Fibroblast of lung (primary cell): ENCODE measurements around the gene ESRRB.

Experiments used
- CTCF ChIP-seq, 2 donors: IDR thresholded peaks in 1 of 2; conservative IDR thresholded peaks in 1 of 2; 1 replicate in 1 of 2; 2 replicates in 1 of 2; pipeline ENCODE4 v1.5.1; 2011 to 2012; ENCODE audit warnings: low read length in 2 of 2, control low read depth in 1 of 2, inconsistent platforms in 1 of 2, low read depth in 1 of 2, mild to moderate bottlenecking in 1 of 2
- EZH2 ChIP-seq: IDR thresholded peaks from 2 replicates; pipeline ENCODE4 v1.5.1; 2012; ENCODE audit warnings: low read length, control low read depth, mild to moderate bottlenecking; ENCODE audit errors: missing control alignments

- TF ChIP-seq EZH2 (no peak), CTCF (conservative IDR thresholded peaks at IDR 0.05 in 1 of 2, IDR thresholded peaks at IDR 0.05 in 1 of 2; ENCODE audit: low read depth in 1 of 2, low read length in 2 of 2) (no peak)
These were observed 133.4 kb downstream of the ESRRB start for GRCh38 chr14:76509311-76509710.
